ENCODE results near the gene INPP5A. TPM values are rescaled to one million over a fixed set of nuclear protein-coding genes. Genes with fewer than 3 reads are reported as not detected.
"Not testable (repeated sequence)": the region's sequence is repeated elsewhere in the genome, so short reads cannot be mapped to it uniquely, and the experiment has no call there.

Gene INPP5A
- total and polyA plus RNA-seq, 9 of the 15 experiments (the other 6 are each of a cell fraction or from before 2014, with no cell fraction given): 0.66 to 11.6 (median 7.7) TPM

- in situ Hi-C loops (cut with MboI): no loop called here
- Histone ChIP-seq H3K4me1 (replicated peaks in 1 of 2; ENCODE audit: control insufficient read depth in 2 of 2, insufficient read depth in 2 of 2, low read length in 2 of 2) (no peaks in the 10 kb centered on the region), H2AFZ (ENCODE audit: low read depth, low read length) (no peak overlapping the region), H3K4me3 (no peak overlapping the region), H3K36me3 (ENCODE audit: control insufficient read depth, insufficient read depth, low read length) (no peaks in the 10 kb centered on the region), H3K9ac (ENCODE audit: insufficient read depth in 1 of 2, low read depth in 2 of 2, low read length in 2 of 2) (no peak overlapping the region), H3K4me2 (ENCODE audit: insufficient read depth, low read length) (no peak overlapping the region), H3K9me1 (ENCODE audit: control insufficient read depth, insufficient read depth, low read length) (no peaks in the 10 kb centered on the region), H3K27me3 (ENCODE audit: control insufficient read depth in 2 of 2, insufficient read depth in 2 of 2, low read length in 2 of 2) (no peaks in the 10 kb centered on the region), H3K27ac (ENCODE audit: extremely low read depth, low read depth, low read length) (no peak overlapping the region), H3K79me2 (ENCODE audit: control insufficient read depth, insufficient read depth, low read length) (no peaks in the 10 kb centered on the region), H3K9me3 (replicated peaks; ENCODE audit: control insufficient read depth, insufficient read depth, low read depth, low read length) (no peaks in the 10 kb centered on the region), H4K20me1 (replicated peaks; ENCODE audit: control insufficient read depth, insufficient read depth, low read length) (no peaks in the 10 kb centered on the region)
- WGBS (ENCODE audit: insufficient coverage, low coverage, missing lambda C conversion rate): 80% methylated on average over 13 of the region's 29 CpGs
- TF ChIP-seq FOXJ2 (tag; IDR thresholded peaks at IDR 0.05) (no peak), RBM34 (IDR thresholded peaks at IDR 0.05; ENCODE audit: borderline replicate concordance, insufficient read depth, low read length) (no peak), NCOA2 (IDR thresholded peaks at IDR 0.05; ENCODE audit: partially characterized antibody in 2 of 2) (no peak), NR2F6 (CRISPR knock-in tag; IDR thresholded peaks at IDR 0.05) (no peak), ZNF133 (CRISPR knock-in tag; IDR thresholded peaks at IDR 0.05) (no peak), ZBTB12 (CRISPR knock-in tag; IDR thresholded peaks at IDR 0.05) (no peak), ZNF77 (CRISPR knock-in tag; IDR thresholded peaks at IDR 0.05) (no peak), MAFK (IDR thresholded peaks at IDR 0.05; ENCODE audit: low read length) (no peak)
- TF ChIP-seq, protein P1, sequence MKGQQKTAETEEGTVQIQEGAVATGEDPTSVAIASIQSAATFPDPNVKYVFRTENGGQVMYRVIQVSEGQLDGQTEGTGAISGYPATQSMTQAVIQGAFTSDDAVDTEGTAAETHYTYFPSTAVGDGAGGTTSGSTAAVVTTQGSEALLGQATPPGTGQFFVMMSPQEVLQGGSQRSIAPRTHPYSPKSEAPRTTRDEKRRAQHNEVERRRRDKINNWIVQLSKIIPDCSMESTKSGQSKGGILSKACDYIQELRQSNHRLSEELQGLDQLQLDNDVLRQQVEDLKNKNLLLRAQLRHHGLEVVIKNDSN (CRISPR knock-in tag; IDR thresholded peaks at IDR 0.05): no peak
- TF ChIP-seq, protein P2, sequence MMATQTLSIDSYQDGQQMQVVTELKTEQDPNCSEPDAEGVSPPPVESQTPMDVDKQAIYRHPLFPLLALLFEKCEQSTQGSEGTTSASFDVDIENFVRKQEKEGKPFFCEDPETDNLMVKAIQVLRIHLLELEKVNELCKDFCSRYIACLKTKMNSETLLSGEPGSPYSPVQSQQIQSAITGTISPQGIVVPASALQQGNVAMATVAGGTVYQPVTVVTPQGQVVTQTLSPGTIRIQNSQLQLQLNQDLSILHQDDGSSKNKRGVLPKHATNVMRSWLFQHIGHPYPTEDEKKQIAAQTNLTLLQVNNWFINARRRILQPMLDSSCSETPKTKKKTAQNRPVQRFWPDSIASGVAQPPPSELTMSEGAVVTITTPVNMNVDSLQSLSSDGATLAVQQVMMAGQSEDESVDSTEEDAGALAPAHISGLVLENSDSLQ (IDR thresholded peaks at IDR 0.05): no peak
- TF ChIP-seq, protein P3, sequence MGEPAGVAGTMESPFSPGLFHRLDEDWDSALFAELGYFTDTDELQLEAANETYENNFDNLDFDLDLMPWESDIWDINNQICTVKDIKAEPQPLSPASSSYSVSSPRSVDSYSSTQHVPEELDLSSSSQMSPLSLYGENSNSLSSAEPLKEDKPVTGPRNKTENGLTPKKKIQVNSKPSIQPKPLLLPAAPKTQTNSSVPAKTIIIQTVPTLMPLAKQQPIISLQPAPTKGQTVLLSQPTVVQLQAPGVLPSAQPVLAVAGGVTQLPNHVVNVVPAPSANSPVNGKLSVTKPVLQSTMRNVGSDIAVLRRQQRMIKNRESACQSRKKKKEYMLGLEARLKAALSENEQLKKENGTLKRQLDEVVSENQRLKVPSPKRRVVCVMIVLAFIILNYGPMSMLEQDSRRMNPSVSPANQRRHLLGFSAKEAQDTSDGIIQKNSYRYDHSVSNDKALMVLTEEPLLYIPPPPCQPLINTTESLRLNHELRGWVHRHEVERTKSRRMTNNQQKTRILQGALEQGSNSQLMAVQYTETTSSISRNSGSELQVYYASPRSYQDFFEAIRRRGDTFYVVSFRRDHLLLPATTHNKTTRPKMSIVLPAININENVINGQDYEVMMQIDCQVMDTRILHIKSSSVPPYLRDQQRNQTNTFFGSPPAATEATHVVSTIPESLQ (CRISPR knock-in tag; IDR thresholded peaks at IDR 0.05): no peak
- no TSS peak for BruUV-seq (replicated peaks)
- intact Hi-C loops (cut with micrococcal nuclease): no loop called here
- ChIA-PET POLR2A (no interaction called here), CTCF (ENCODE audit: low intra/inter-chr PET ratio) (no interaction called here)
- ATAC-seq (no peak), DNase-seq (ENCODE audit: extremely low read depth in 1 of 4, low spot score in 3 of 4) (no peak), FAIRE-seq (no peak)
Measured at GRCh38 chr10:132704008-132704814, 166.6 kb downstream of the INPP5A start.

GRCh38 chr10:132704815-132705064 is 167.2 kb downstream of the INPP5A start:
- H3K79me2 ChIP-seq (ENCODE audit: control insufficient read depth, insufficient read depth, low read length); H3K27ac ChIP-seq (ENCODE audit: extremely low read depth, low read depth, low read length); H3K9me1 ChIP-seq (ENCODE audit: control insufficient read depth, insufficient read depth, low read length); FAIRE-seq; intact Hi-C loops (cut with micrococcal nuclease); H4K20me1 ChIP-seq (replicated peaks; ENCODE audit: control insufficient read depth, insufficient read depth, low read length); H3K4me1 ChIP-seq (replicated peaks in 1 of 2; ENCODE audit: control insufficient read depth in 2 of 2, insufficient read depth in 2 of 2, low read length in 2 of 2); H3K27me3 ChIP-seq (ENCODE audit: control insufficient read depth in 2 of 2, insufficient read depth in 2 of 2, low read length in 2 of 2); BruUV-seq (replicated peaks); H3K36me3 ChIP-seq (ENCODE audit: control insufficient read depth, insufficient read depth, low read length); H3K4me3 ChIP-seq; H2AFZ ChIP-seq (ENCODE audit: low read depth, low read length); H3K9me3 ChIP-seq (replicated peaks; ENCODE audit: control insufficient read depth, insufficient read depth, low read depth, low read length); CTCF ChIA-PET (ENCODE audit: low intra/inter-chr PET ratio); H3K4me2 ChIP-seq (ENCODE audit: insufficient read depth, low read length); in situ Hi-C loops (cut with MboI); DNase-seq (ENCODE audit: extremely low read depth in 1 of 4, low spot score in 3 of 4); H3K9ac ChIP-seq (ENCODE audit: insufficient read depth in 1 of 2, low read depth in 2 of 2, low read length in 2 of 2); ATAC-seq; POLR2A ChIA-PET: not testable (repeated sequence)
- no CpG with 5 or more reads among the region's 9 CpGs for WGBS (ENCODE audit: insufficient coverage, low coverage, missing lambda C conversion rate)

All from K562 (cell line).